HuH-7 (cell line): ENCODE measurements around the gene ZC3H7B.

Experiments
- DNase-seq: peaks from one replicate; pipeline ENCODE4 v3.0.0; 2011; ENCODE audit warnings: low spot score

The ZC3H7B gene

GRCh38 chr22:41332217-41332939 is 31.1 kb downstream of the ZC3H7B start:
- no peak for DNase-seq

- DNase-seq = no peak
Observed at GRCh38 chr22:41333806-41334205, 32.5 kb downstream of the ZC3H7B start.

GRCh38 chr22:41334215-41334614 is 32.9 kb downstream of the ZC3H7B start:
- DNase-seq = no peak

- no peak for DNase-seq
Observed at GRCh38 chr22:41334951-41335635, 33.8 kb downstream of the ZC3H7B start.

GRCh38 chr22:41338614-41339212 is 37.4 kb downstream of the ZC3H7B start:
- DNase-seq = no peak

- no peak for DNase-seq
Observed at GRCh38 chr22:41339823-41340222, 38.5 kb downstream of the ZC3H7B start.

GRCh38 chr22:41340357-41340756 is 39.0 kb downstream of the ZC3H7B start:
- no peak for DNase-seq

- DNase-seq = no peak
Observed at GRCh38 chr22:41341012-41341411, 39.7 kb downstream of the ZC3H7B start.

- DNase-seq = no peak
Observed at GRCh38 chr22:41341990-41342389, 40.7 kb downstream of the ZC3H7B start.

GRCh38 chr22:41343300-41343699 is 42.0 kb downstream of the ZC3H7B start:
- DNase-seq = no peak

GRCh38 chr22:41343717-41344116 is 42.4 kb downstream of the ZC3H7B start:
- no peak for DNase-seq

- no peak for DNase-seq
Observed at GRCh38 chr22:41344189-41344788, 43.0 kb downstream of the ZC3H7B start.

GRCh38 chr22:41345807-41346335 is 44.5 kb downstream of the ZC3H7B start:
- no peak for DNase-seq

- DNase-seq = no peak
Observed at GRCh38 chr22:41347066-41347859, 45.9 kb downstream of the ZC3H7B start.

- no peak for DNase-seq
Observed at GRCh38 chr22:41348964-41349484, 47.7 kb downstream of the ZC3H7B start.

GRCh38 chr22:41350087-41350486 is 48.8 kb downstream of the ZC3H7B start:
- peak; percentile 44 for DNase-seq

- DNase-seq = no peak
Observed at GRCh38 chr22:41351011-41351410, 49.7 kb downstream of the ZC3H7B start.

- peak; percentile 66 for DNase-seq
Observed at GRCh38 chr22:41352058-41352457, 50.7 kb downstream of the ZC3H7B start.

GRCh38 chr22:41353862-41354575 is 52.7 kb downstream of the ZC3H7B start:
- no peak for DNase-seq

GRCh38 chr22:41354979-41355378 is 53.7 kb downstream of the ZC3H7B start:
- DNase-seq = no peak

- no peak for DNase-seq
Observed at GRCh38 chr22:41355895-41356294, 54.6 kb downstream of the ZC3H7B start.
